Effector memory CD4-positive, alpha-beta T cell (primary cell): Measurements from ENCODE around the gene STATH.

ENCODE experiments used
- DNase-seq, 3 donors: peaks; one replicate each; pipeline ENCODE4 v3.0.0-alpha.2; 2020
- H3K27ac ChIP-seq: 2 replicates; pipeline ENCODE4 v1.7.0; 2013; ENCODE audit warnings: mild to moderate bottlenecking, low read length, moderate library complexity; ENCODE audit not compliant: insufficient read depth, poor library complexity, severe bottlenecking
- H3K27me3 ChIP-seq: replicated peaks from 2 replicates; pipeline ENCODE4 v1.7.0; 2013; ENCODE audit warnings: mild to moderate bottlenecking, low read length; ENCODE audit not compliant: insufficient read depth, control insufficient read depth, poor library complexity, severe bottlenecking
- H3K36me3 ChIP-seq: 2 replicates; pipeline ENCODE4 v1.7.0; 2013; ENCODE audit warnings: mild to moderate bottlenecking, low read length, moderate library complexity; ENCODE audit not compliant: control insufficient read depth, insufficient read depth
- H3K4me1 ChIP-seq: 2 replicates; pipeline ENCODE4 v1.7.0; 2013; ENCODE audit warnings: low read length, mild to moderate bottlenecking; ENCODE audit not compliant: control insufficient read depth, insufficient read depth, poor library complexity, severe bottlenecking
- H3K4me3 ChIP-seq: 2 replicates; pipeline ENCODE4 v1.7.0; 2013; ENCODE audit warnings: low read length, low read depth, mild to moderate bottlenecking; ENCODE audit not compliant: insufficient read depth, poor library complexity, severe bottlenecking
- H3K9me3 ChIP-seq: 2 replicates; pipeline ENCODE4 v1.7.0; 2013; ENCODE audit warnings: mild to moderate bottlenecking, low read length, moderate library complexity; ENCODE audit not compliant: control insufficient read depth
- total RNA-seq, 3 donors: gene quantifications; one replicate each; lab custom pipeline; 2026; lab: John Stamatoyannopoulos, UW

STATH gene, protein sequence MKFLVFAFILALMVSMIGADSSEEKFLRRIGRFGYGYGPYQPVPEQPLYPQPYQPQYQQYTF
- total RNA-seq = 0 reads per million in 3 donors

DNA sequence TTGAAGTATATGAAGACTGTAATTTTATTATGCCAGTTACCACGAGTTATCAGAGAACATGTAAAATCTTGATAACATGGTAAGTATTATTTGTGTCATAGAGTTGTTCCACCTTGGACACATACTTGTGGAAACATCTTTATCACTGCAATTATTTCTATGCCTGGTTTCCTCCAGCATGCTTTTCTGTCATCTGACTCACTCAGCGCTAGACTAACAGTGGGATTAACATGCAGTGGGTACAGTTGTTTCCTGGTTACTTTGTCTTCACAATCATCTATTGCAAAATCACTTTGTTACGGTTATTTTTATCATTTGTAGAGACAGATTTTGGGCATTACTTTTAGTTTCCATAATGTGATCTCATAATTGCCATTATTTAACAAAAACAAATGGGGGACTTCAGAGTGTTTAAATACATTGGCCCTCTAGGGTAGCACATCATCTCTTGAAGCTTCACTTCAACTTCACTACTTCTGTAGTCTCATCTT is at the start of gene STATH:
Gene STATH (plus strand): TSS at position 441 of the 491 bp plus-strand sequence. CDS start 2,472 bp downstream, outside the sequence.
- no peak for DNase-seq
- H3K4me1 ChIP-seq = no peaks in the 10 kb centered on the region
- no peaks in the 10 kb centered on the region for H3K9me3 ChIP-seq

GRCh38 chr4:69951602-69952001 is 44.2 kb upstream of the STATH start:
- no peak overlapping the region for H3K27ac ChIP-seq
- H3K4me3 ChIP-seq = no peak overlapping the region
- no peaks in the 10 kb centered on the region for H3K9me3 ChIP-seq
- no peaks in the 10 kb centered on the region for H3K4me1 ChIP-seq
- no peaks in the 10 kb centered on the region for H3K27me3 ChIP-seq
- DNase-seq = no peak
- no peaks in the 10 kb centered on the region for H3K36me3 ChIP-seq

More for the DNA sequence above, at the start of gene STATH:
- H3K4me3 ChIP-seq = no peak within 1 kb of the TSS
- no peak within 1 kb of the TSS for H3K27ac ChIP-seq
- no peaks in the 10 kb centered on the region for H3K27me3 ChIP-seq
- H3K36me3 ChIP-seq = no peaks in the 10 kb centered on the region

- H3K9me3 ChIP-seq = no peaks in the 10 kb centered on the region
- H3K36me3 ChIP-seq = no peaks in the 10 kb centered on the region
- no peak for DNase-seq
- no peak overlapping the region for H3K4me3 ChIP-seq
- H3K27me3 ChIP-seq = no peaks in the 10 kb centered on the region
- H3K4me1 ChIP-seq = no peaks in the 10 kb centered on the region
- no peak overlapping the region for H3K27ac ChIP-seq
These were observed 38.6 kb upstream of the STATH start for GRCh38 chr4:69957209-69957608.

- H3K9me3 ChIP-seq = no peaks in the 10 kb centered on the region
- H3K36me3 ChIP-seq = no peaks in the 10 kb centered on the region
- no peak for DNase-seq
- H3K4me3 ChIP-seq = no peak within 1 kb of the TSS
- no peak within 1 kb of the TSS for H3K27ac ChIP-seq
- H3K4me1 ChIP-seq = no peaks in the 10 kb centered on the region
- H3K27me3 ChIP-seq = no peaks in the 10 kb centered on the region
These were observed 30.1 kb upstream of the STATH start, which contains the start of gene CSN2 for GRCh38 chr4:69965628-69966027. Gene CSN2, minus strand, starts transcription at chr4:69965728. Its CDS starts 4,733 bp downstream, at chr4:69960995.

DNA sequence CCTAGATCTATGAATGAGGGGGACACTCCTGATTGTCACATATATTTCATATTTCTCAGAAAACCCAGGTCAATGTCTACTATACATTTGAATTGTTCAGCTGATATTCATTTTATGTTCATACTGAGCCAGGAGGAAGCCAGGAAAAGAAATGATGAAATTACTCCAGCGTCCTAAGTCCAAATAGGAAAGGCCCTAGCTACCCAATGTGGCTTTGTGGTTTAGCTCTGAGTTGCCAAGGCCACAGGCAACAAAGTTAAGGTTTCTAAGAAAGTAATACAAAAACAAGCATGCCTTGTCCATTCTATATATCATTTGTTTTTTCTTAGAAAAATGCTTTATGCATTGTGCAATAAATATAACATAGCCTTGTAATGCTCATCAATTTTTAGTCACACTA is 25.7 kb upstream of the STATH start:
- H3K27ac ChIP-seq = no peak overlapping the region

DNA sequence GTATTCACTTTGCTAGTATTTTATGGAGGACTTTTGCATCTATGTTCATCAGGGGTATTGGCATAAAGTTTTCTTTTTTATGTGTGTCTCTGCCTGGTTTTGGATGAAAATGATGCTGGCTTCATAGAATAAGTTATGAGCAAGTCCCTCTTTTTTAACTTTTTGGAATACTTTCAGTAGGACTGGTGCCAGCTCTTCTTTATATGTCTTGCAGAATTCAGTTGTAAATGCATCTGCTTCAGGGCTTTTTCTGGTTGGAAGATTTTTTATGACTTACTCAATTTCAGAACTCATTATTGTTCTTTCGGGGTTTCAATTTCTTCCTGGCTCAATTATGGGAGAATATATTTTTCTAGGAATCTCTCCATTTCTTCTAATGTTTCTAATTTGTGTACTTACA is 21.1 kb upstream of the STATH start:
- Histone ChIP-seq H3K4me3 (no peak overlapping the region), H3K27ac (no peak overlapping the region), H3K9me3 (no peaks in the 10 kb centered on the region), H3K27me3 (no peaks in the 10 kb centered on the region), H3K36me3 (no peaks in the 10 kb centered on the region), H3K4me1 (no peaks in the 10 kb centered on the region)
- DNase-seq = no peak

More for the DNA sequence above, 25.7 kb upstream of the STATH start:
- no peaks in the 10 kb centered on the region for H3K9me3 ChIP-seq
- H3K4me1 ChIP-seq = no peaks in the 10 kb centered on the region
- DNase-seq = no peak
- H3K4me3 ChIP-seq = no peak overlapping the region
- H3K36me3 ChIP-seq = no peaks in the 10 kb centered on the region
- H3K27me3 ChIP-seq = no peaks in the 10 kb centered on the region

GRCh38 chr4:69977582-69977981 is 18.2 kb upstream of the STATH start:
- DNase-seq = no peak
- no peak overlapping the region for H3K27ac ChIP-seq
- H3K27me3 ChIP-seq = no peaks in the 10 kb centered on the region
- no peaks in the 10 kb centered on the region for H3K4me1 ChIP-seq
- no peak overlapping the region for H3K4me3 ChIP-seq
- H3K9me3 ChIP-seq = no peaks in the 10 kb centered on the region
- H3K36me3 ChIP-seq = no peaks in the 10 kb centered on the region

GRCh38 chr4:69984030-69984443 is 11.7 kb upstream of the STATH start:
- no peak overlapping the region for H3K27ac ChIP-seq
- no peaks in the 10 kb centered on the region for H3K27me3 ChIP-seq
- DNase-seq = no peak
- H3K9me3 ChIP-seq = no peaks in the 10 kb centered on the region
- H3K36me3 ChIP-seq = no peaks in the 10 kb centered on the region
- H3K4me1 ChIP-seq = no peaks in the 10 kb centered on the region
- H3K4me3 ChIP-seq = no peak overlapping the region

GRCh38 chr4:69986663-69987062 is 9.1 kb upstream of the STATH start:
- DNase-seq = no peak
- H3K36me3 ChIP-seq = no peaks in the 10 kb centered on the region
- H3K27ac ChIP-seq = no peak overlapping the region
- H3K4me1 ChIP-seq = no peaks in the 10 kb centered on the region
- H3K4me3 ChIP-seq = no peak overlapping the region
- no peaks in the 10 kb centered on the region for H3K9me3 ChIP-seq
- no peaks in the 10 kb centered on the region for H3K27me3 ChIP-seq

DNA sequence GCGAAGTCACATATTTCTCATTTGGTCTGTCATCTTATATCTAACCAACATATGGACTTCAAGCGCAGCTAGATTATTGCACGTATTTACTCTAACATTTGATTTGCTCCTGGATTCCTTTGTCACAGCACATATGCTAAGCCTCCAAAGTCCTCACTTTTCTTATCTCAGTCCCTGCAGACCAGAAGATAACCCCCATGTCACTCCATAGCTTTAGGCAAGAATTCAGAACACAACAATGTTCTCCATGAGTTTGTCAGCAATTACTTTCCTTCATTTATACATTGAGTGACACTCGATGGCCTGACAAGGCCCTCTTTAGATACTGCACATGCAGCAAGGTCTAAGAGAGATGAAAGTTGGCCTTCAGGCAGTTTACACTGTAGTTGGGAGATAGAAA is 4.8 kb upstream of the STATH start:
- H3K27me3 ChIP-seq = no peaks in the 10 kb centered on the region
- H3K4me3 ChIP-seq = no peak overlapping the region
- no peaks in the 10 kb centered on the region for H3K4me1 ChIP-seq
- H3K9me3 ChIP-seq = no peaks in the 10 kb centered on the region
- H3K27ac ChIP-seq = no peak overlapping the region
- no peak for DNase-seq
- H3K36me3 ChIP-seq = no peaks in the 10 kb centered on the region
